HL-60 (cell line): ENCODE data around the gene RANGRF.

Experiments used
- CTCF ChIP-seq: IDR thresholded peaks from one replicate; pipeline ENCODE4 v1.5.1; 2011; ENCODE audit warnings: low read length, control low read depth, inconsistent platforms; ENCODE audit not compliant: insufficient read depth
- POLR2AphosphoS5 ChIP-seq: IDR thresholded peaks from 2 replicates; pipeline ENCODE4 v1.6.1; 2012; ENCODE audit warnings: low read depth
- REST ChIP-seq: IDR thresholded peaks from 2 replicates; pipeline ENCODE4 v1.6.1; 2012; ENCODE audit warnings: low read depth; ENCODE audit not compliant: insufficient replicate concordance

- TF ChIP-seq POLR2AphosphoS5: no peak
- no peak for TF ChIP-seq CTCF
- no peak for TF ChIP-seq REST
Measured at GRCh38 chr17:8266648-8267479, 21.6 kb upstream of the RANGRF start.
